OCI-M2 (cell line): ENCODE measurements around the gene C7orf33.

Experiments
- DNase-seq: peaks from one replicate; lab custom pipeline; 2025; ENCODE audit not compliant: unreplicated experiment; lab: John Stamatoyannopoulos, UW

Gene C7orf33

GRCh38 chr7:148624735-148625134, 34.2 kb downstream of the C7orf33 start:
- DNase-seq, result no peak

- no peak for DNase-seq
Measured at GRCh38 chr7:148625342-148625741, 34.8 kb downstream of the C7orf33 start.

- no peak for DNase-seq
Measured at GRCh38 chr7:148626828-148627227, 36.3 kb downstream of the C7orf33 start.

- DNase-seq, result no peak
Measured at GRCh38 chr7:148628011-148628410, 37.4 kb downstream of the C7orf33 start.

GRCh38 chr7:148630078-148630477, 39.5 kb downstream of the C7orf33 start:
- no peak for DNase-seq

- DNase-seq, result no peak
Measured at GRCh38 chr7:148633761-148634160, 43.2 kb downstream of the C7orf33 start.

GRCh38 chr7:148637094-148637493, 46.5 kb downstream of the C7orf33 start:
- no peak for DNase-seq

GRCh38 chr7:148645898-148646297, 55.3 kb downstream of the C7orf33 start:
- no peak for DNase-seq

- DNase-seq, result no peak
Measured at GRCh38 chr7:148650232-148650858, 59.8 kb downstream of the C7orf33 start.

- no peak for DNase-seq
Measured at GRCh38 chr7:148652773-148653172, 62.2 kb downstream of the C7orf33 start.

GRCh38 chr7:148657929-148658328, 67.4 kb downstream of the C7orf33 start:
- DNase-seq, result no peak

GRCh38 chr7:148661471-148661870, 70.9 kb downstream of the C7orf33 start:
- DNase-seq, result no peak

GRCh38 chr7:148662646-148663045, 72.1 kb downstream of the C7orf33 start:
- DNase-seq, result no peak

GRCh38 chr7:148664324-148664723, 73.8 kb downstream of the C7orf33 start:
- no peak for DNase-seq

GRCh38 chr7:148665221-148665620, 74.7 kb downstream of the C7orf33 start:
- DNase-seq, result no peak
